Psoas muscle (tissue), 8 donors: ENCODE data around the gene RNF130. TPM values are rescaled to one million over a fixed set of nuclear protein-coding genes. Genes with fewer than 3 reads are reported as not detected.

Experiments
- ATAC-seq, 4 donors: fragments of 200-7000 bp; cut with Tn5 transposase; one replicate each; pipeline ENCODE4 v1.9.1; 2020; ENCODE audit warnings: moderate library complexity in 3 of 4, mild to moderate bottlenecking in 2 of 4
- DNase-seq, 2 donors: peaks; one replicate each; pipeline ENCODE4 v3.0.0-alpha.2; 2020
- H3K27ac ChIP-seq: fragments of 200-600 bp; one replicate; pipeline ENCODE4 v1.8.0; 2022
- H3K27me3 ChIP-seq, 3 donors: fragments of 200-600 bp in 1 of 3; one replicate each; pipeline versions ENCODE4 v1.6.1 to v1.8.0; 2013 to 2022; ENCODE audit warnings: low read length in 2 of 3, mild to moderate bottlenecking in 2 of 3, moderate library complexity in 1 of 3; ENCODE audit not compliant: insufficient read depth in 3 of 3
- H3K36me3 ChIP-seq, 2 donors: fragments of 200-600 bp in 1 of 2; one replicate each; pipeline versions ENCODE4 v1.6.1 to v1.8.0; 2013 to 2022; ENCODE audit warnings: low read depth in 1 of 2, mild to moderate bottlenecking in 1 of 2, moderate library complexity in 1 of 2; ENCODE audit not compliant: insufficient read depth in 1 of 2
- H3K4me1 ChIP-seq: fragments of 200-600 bp; one replicate; pipeline ENCODE4 v1.8.0; 2022
- H3K4me3 ChIP-seq: fragments of 200-600 bp; one replicate; pipeline ENCODE4 v1.8.0; 2022; ENCODE audit warnings: mild to moderate bottlenecking
- H3K9me3 ChIP-seq: fragments of 200-600 bp; one replicate; pipeline ENCODE4 v1.8.0; 2022
- CTCF ChIP-seq: fragments of 200-600 bp; IDR thresholded peaks from one replicate; pipeline ENCODE4 v1.8.0; 2022; ENCODE audit warnings: antibody characterized with exemption
- WGBS, 3 donors: extraction: QIAGEN DNeasy Blood & Tissue Kit; methylation state at CpG; one replicate each; pipeline versions ENCODE4 v1.1.6 to v1.1.7; 2013; 5-methylcytosine and 5-hydroxymethylcytosine counted together
- intact Hi-C, 2 donors: fragments of 100-400 bp; cut with DNase I; formaldehyde crosslinking; loops; one replicate each; pipeline versions ENCODE4 v1.11.0 to v1.14.2; 2022
- polyA plus RNA-seq, 3 donors: library from polyadenylated mRNA; stranded (reverse); fragments of 200-250 nt; gene quantifications; one replicate each; pipeline ENCODE4 v1.2.3, GENCODE V29; 2013
- total RNA-seq, 4 donors: library from RNA; stranded (reverse); fragmentation: NEBNext Ultra II Directional in 2 of 4; extraction: Animal tissue kit (Norgen Biotek cat#: 25700) in 2 of 4; gene quantifications; one replicate each; pipeline versions ENCODE4 v1.2.1 to v1.2.4, GENCODE V29; 2021 to 2023
- donor health status: healthy with polysubstance abuse.
- donor health status: DM: no; HTN: no; CAD: no; lungs with moderate emphysema.
- donor health status: Bipolar disorder and iron deficiency.
- donor health status: healthy.
- donor health status: DM: yes; HTN: yes; CAD: no.
- donor health status: DM: no; HTN: no; CAD: no.
- donor health status: DM: no; HTN: no; CAD: no.
- donor health status: DM: yes; HTN: yes; CAD: no.

Gene RNF130
- total and polyA plus RNA-seq, 7 donors: 34.1 to 45.3 (median 37.2) TPM

- Histone ChIP-seq H3K9me3 (no peaks in the 10 kb centered on the region), H3K4me1 (no peaks in the 10 kb centered on the region), H3K4me3 (no peak overlapping the region), H3K27me3 (no peaks in the 10 kb centered on the region), H3K27ac (no peak overlapping the region), H3K36me3 (peaks cover 0 to 49% of the 10 kb centered on the region in 2 donors)
- intact Hi-C loops: no loop called here
- WGBS, 3 donors: 80 to 84% (median 82%) methylated on average over 25 of the region's 25 CpGs
- TF ChIP-seq CTCF: peak; percentile 9
- DNase-seq (no peak), ATAC-seq (peak; percentile 25 to 77 (median 50))
Measured at GRCh38 chr5:179974946-179975712, 96.4 kb downstream of the RNF130 start.

GRCh38 chr5:179974246-179974945, 97.2 kb downstream of the RNF130 start:
- TF ChIP-seq CTCF: no peak
- Histone ChIP-seq H3K9me3 (no peaks in the 10 kb centered on the region), H3K36me3 (peaks cover 0 to 49% of the 10 kb centered on the region in 2 donors), H3K4me1 (no peaks in the 10 kb centered on the region), H3K27me3 (no peaks in the 10 kb centered on the region), H3K4me3 (no peak overlapping the region), H3K27ac (no peak overlapping the region)
- intact Hi-C loops: no loop called here
- DNase-seq (no peak), ATAC-seq (no peak)
- 86 to 92% (median 89%) methylated on average over 37 of the region's 37 CpGs for WGBS, 3 donors

- Histone ChIP-seq H3K4me3 (no peak overlapping the region), H3K27me3 (no peaks in the 10 kb centered on the region), H3K36me3 (peaks cover 0 to 53% of the 10 kb centered on the region in 2 donors), H3K9me3 (no peaks in the 10 kb centered on the region), H3K4me1 (no peaks in the 10 kb centered on the region), H3K27ac (no peak overlapping the region)
- ATAC-seq (no peak), DNase-seq (no peak)
- intact Hi-C loops: no loop called here
- 88 to 95% (median 95%) methylated on average over 11 of the region's 11 CpGs for WGBS, 3 donors
- TF ChIP-seq CTCF: no peak
Measured at GRCh38 chr5:179973391-179973790, 98.2 kb downstream of the RNF130 start.

GRCh38 chr5:179969110-179969509, 102.4 kb downstream of the RNF130 start:
- peaks cover 0 to 48% of the 10 kb centered on the region in 2 donors for H3K36me3 ChIP-seq
- H3K27ac ChIP-seq: no peak overlapping the region
- ATAC-seq (no peak), DNase-seq (no peak)
- intact Hi-C loops: no loop called here
- no peaks in the 10 kb centered on the region for H3K4me1 ChIP-seq
- TF ChIP-seq CTCF: no peak
- H3K4me3 ChIP-seq: no peak overlapping the region
- 83 to 90% (median 90%) methylated on average over 4 of the region's 4 CpGs for WGBS, 3 donors
- H3K9me3 ChIP-seq: no peaks in the 10 kb centered on the region
- no peaks in the 10 kb centered on the region for H3K27me3 ChIP-seq
